DMS153 treated with DMSO at 0.1 percent for 48 hours (cell line): Measurements from ENCODE around the gene TSPAN31.

Source experiments
- DNase-seq: peaks from one replicate; lab custom pipeline; 2025; ENCODE audit not compliant: unreplicated experiment; lab: John Stamatoyannopoulos, UW

Gene TSPAN31

GRCh38 chr12:57735198-57735855 lies 9.5 kb upstream of the TSPAN31 start:
- no peak for DNase-seq

GRCh38 chr12:57735952-57736740 lies 8.7 kb upstream of the TSPAN31 start:
- DNase-seq: no peak

- DNase-seq: no peak
These were observed 7.9 kb upstream of the TSPAN31 start for GRCh38 chr12:57736741-57737466.

- DNase-seq: no peak
These were observed 7.1 kb upstream of the TSPAN31 start for GRCh38 chr12:57737467-57738460.

GRCh38 chr12:57738661-57739237 lies 6.1 kb upstream of the TSPAN31 start, which contains the start of gene AGAP2:
TSS of gene AGAP2 (minus strand) at chr12:57738742. CDS start at chr12:57738246, 496 bp downstream.
- no peak for DNase-seq

GRCh38 chr12:57739387-57739786 lies 5.5 kb upstream of the TSPAN31 start:
- DNase-seq: no peak

GRCh38 chr12:57739914-57740538 lies 4.8 kb upstream of the TSPAN31 start:
- DNase-seq: no peak

GRCh38 chr12:57740656-57741412 lies 4.0 kb upstream of the TSPAN31 start:
- DNase-seq: no peak

GRCh38 chr12:57741413-57741789 lies 3.4 kb upstream of the TSPAN31 start:
- DNase-seq: no peak

- no peak for DNase-seq
These were observed 2.7 kb upstream of the TSPAN31 start for GRCh38 chr12:57741844-57742738.

GRCh38 chr12:57743769-57744168 lies 1.1 kb upstream of the TSPAN31 start:
- DNase-seq: no peak

GRCh38 chr12:57744194-57744776 lies 554 bp upstream of the TSPAN31 start:
- DNase-seq: peak; percentile 67

GRCh38 chr12:57745485-57745881 lies 644 bp downstream of the TSPAN31 start:
- DNase-seq: no peak

GRCh38 chr12:57746025-57746424 lies 1.2 kb downstream of the TSPAN31 start:
- no peak for DNase-seq

GRCh38 chr12:57749061-57749460 lies 4.2 kb downstream of the TSPAN31 start:
- no peak for DNase-seq

- no peak for DNase-seq
These were observed 6.0 kb downstream of the TSPAN31 start for GRCh38 chr12:57750561-57751431.

- DNase-seq: no peak
These were observed 6.6 kb downstream of the TSPAN31 start for GRCh38 chr12:57751432-57751787.
